ENCODE measurements around the gene METTL17.
"Not testable (repeated sequence)": the region's sequence is repeated elsewhere in the genome, so short reads cannot be mapped to it uniquely, and the experiment has no call there.

METTL17 gene

DNA sequence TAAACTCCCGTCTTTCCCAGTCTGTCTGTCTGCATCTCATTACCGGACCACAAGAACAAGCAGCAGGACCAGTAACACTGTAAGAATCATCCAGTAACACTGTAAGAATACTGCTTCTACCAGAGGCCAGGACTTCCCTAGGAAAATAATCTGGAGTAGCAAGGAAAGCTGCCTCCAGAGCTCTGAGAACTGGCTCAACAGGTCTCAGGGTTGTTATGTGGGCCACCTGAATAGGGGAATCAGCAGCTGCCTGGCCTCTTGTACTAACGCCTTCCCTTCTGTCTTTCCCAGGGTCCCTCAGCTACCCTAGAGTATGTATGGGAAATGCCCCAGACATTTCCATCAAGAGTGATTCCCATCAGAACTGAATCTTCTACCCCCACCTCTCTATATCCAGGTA lies 8.4 kb downstream of the METTL17 start:
- H3K27ac ChIP-seq (ENCODE audit: low read depth, low read length): no peak overlapping the region
- no peak overlapping the region for H3K4me3 ChIP-seq (ENCODE audit: low read depth in 1 of 2, low read length in 2 of 2)
- H3K36me3 ChIP-seq (ENCODE audit: insufficient read depth, low read length): peaks cover 41% of the 10 kb centered on the region
- peaks cover 4% of the 10 kb centered on the region for H3K4me1 ChIP-seq (ENCODE audit: insufficient read depth, low read length)
- no peaks in the 10 kb centered on the region for H3K27me3 ChIP-seq (ENCODE audit: control insufficient read depth in 1 of 2, insufficient read depth in 2 of 2, low read length in 2 of 2)
- no peak overlapping the region for H3K9ac ChIP-seq (ENCODE audit: low read length)
- no peaks in the 10 kb centered on the region for H3K9me3 ChIP-seq (ENCODE audit: low read length)

DNA sequence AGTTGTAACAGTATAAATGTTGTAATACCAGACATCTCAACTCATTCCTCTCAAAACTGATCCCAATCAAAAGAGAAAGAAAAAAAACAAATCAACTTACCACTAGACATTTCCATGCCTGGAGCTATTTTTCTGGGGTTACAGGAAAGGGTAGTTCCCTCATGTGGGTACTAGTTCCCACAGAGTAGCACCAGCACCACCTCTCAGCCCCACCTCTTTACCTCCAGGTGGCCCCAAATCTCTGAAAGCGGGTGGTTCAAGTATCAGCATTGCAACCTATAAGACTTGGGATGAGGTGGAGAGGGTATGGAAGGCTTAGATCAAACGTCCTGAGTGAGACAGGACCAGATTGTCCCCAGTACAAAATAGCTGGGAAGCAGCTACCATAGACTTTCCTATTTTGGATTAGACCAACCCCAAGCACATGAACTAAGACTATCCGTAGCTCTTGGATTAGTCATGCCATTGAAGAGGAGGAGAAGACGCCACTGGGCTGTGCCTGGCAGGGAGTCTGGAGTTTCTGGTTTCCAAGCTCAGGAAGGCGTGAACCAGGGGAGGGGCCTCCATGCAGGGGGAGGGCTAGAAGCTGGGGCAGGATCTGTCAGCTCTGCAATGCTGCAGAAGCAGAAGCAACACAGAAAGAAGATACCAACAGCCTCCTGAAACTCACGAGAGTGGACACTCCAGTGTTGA lies 9.0 kb downstream of the METTL17 start, which contains the start of gene SLC39A2:
SLC39A2 (plus strand) TSS at position 620 of the 693 bp plus-strand sequence. CDS start 154 bp downstream, outside the sequence.
- H3K4me1 ChIP-seq (ENCODE audit: insufficient read depth, low read length): peaks cover 4% of the 10 kb centered on the region
- H3K9me3 ChIP-seq (ENCODE audit: low read length): no peaks in the 10 kb centered on the region
- no peak within 1 kb of the TSS for H3K4me3 ChIP-seq (ENCODE audit: low read depth in 1 of 2, low read length in 2 of 2)
- no peaks in the 10 kb centered on the region for H3K27me3 ChIP-seq (ENCODE audit: control insufficient read depth in 1 of 2, insufficient read depth in 2 of 2, low read length in 2 of 2)
- H3K36me3 ChIP-seq (ENCODE audit: insufficient read depth, low read length): peaks cover 36% of the 10 kb centered on the region
- no peak within 1 kb of the TSS for H3K9ac ChIP-seq (ENCODE audit: low read length)
- no peak within 1 kb of the TSS for H3K27ac ChIP-seq (ENCODE audit: low read depth, low read length)

DNA sequence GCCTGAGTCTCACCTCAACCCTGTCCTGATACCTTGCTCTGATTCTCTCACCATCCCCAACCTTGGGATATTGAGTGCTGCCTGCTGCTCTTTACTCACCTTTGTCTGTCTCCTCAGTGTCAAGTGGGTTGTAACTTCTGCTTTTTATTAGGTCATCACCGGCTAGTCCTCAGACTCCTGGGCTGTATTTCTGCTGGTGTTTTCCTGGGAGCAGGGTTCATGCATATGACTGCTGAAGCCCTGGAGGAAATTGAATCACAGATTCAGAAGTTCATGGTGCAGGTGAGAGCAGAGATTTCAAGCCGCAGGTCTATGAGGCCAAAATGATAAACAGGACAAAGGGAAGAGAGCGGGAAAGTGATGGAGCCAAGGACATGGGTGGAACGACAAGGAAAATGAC lies 9.8 kb downstream of the METTL17 start:
- Histone ChIP-seq H3K9me3 (ENCODE audit: low read length) (no peaks in the 10 kb centered on the region), H3K9ac (ENCODE audit: low read length) (no peak overlapping the region), H3K4me3 (ENCODE audit: low read depth in 1 of 2, low read length in 2 of 2) (no peak overlapping the region), H3K36me3 (ENCODE audit: insufficient read depth, low read length) (peaks cover 29% of the 10 kb centered on the region), H3K27me3 (ENCODE audit: control insufficient read depth in 1 of 2, insufficient read depth in 2 of 2, low read length in 2 of 2) (no peaks in the 10 kb centered on the region), H3K27ac (ENCODE audit: low read depth, low read length) (no peak overlapping the region), H3K4me1 (ENCODE audit: insufficient read depth, low read length) (peaks cover 4% of the 10 kb centered on the region)

DNA sequence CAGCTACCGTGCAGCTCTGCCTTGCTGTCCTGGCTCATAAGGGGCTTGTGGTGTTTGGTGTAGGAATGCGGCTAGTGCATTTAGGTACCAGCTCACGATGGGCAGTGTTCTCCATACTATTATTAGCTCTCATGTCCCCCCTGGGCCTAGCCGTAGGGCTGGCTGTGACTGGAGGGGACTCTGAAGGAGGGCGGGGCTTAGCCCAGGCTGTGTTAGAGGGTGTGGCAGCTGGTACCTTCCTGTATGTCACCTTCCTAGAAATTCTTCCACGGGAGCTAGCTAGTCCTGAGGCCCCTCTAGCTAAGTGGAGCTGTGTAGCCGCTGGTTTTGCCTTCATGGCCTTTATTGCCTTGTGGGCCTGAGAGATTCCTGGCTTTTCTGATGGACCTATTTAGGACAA lies 11.4 kb downstream of the METTL17 start:
- Histone ChIP-seq H3K9me3 (ENCODE audit: low read length) (no peaks in the 10 kb centered on the region), H3K4me1 (ENCODE audit: insufficient read depth, low read length) (peaks cover 4% of the 10 kb centered on the region), H3K36me3 (ENCODE audit: insufficient read depth, low read length) (peaks cover 13% of the 10 kb centered on the region), H3K4me3 (ENCODE audit: low read depth in 1 of 2, low read length in 2 of 2) (no peak overlapping the region), H3K27me3 (ENCODE audit: control insufficient read depth in 1 of 2, insufficient read depth in 2 of 2, low read length in 2 of 2) (no peaks in the 10 kb centered on the region), H3K9ac (ENCODE audit: low read length) (no peak overlapping the region), H3K27ac (ENCODE audit: low read depth, low read length) (no peak overlapping the region)

DNA sequence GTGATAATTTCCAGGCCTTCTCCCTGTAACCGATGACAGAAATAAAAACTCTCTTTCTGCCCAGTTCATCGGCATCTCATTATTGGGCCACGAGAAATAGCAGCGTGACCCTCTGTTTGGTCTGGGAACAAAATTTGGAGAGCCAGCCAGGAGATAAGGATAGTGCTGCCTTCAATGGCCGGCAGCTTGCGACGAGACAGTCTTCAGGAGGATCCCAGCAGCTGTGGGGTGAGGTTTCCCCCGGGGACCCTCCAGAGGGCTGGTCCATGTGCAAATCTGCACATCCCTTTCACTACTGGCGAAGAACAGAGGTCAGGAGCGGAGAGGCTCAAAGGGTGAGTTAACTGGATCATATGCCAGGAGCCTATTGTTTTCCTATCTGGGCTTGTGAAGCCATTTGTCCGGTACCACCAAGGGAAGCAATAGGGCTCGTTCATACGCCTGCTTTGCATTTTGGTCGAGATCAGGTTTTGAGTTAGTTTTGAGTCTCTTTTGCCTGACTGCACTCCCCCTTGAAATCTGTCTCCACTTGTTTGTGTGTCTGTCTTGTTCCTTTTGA lies 14.1 kb downstream of the METTL17 start:
- Histone ChIP-seq H3K36me3 (ENCODE audit: insufficient read depth, low read length) (no peaks in the 10 kb centered on the region), H3K4me1 (ENCODE audit: insufficient read depth, low read length) (peaks cover 2% of the 10 kb centered on the region), H3K27ac (ENCODE audit: low read depth, low read length) (no peak overlapping the region), H3K4me3 (ENCODE audit: low read depth in 1 of 2, low read length in 2 of 2) (no peak overlapping the region), H3K9ac (ENCODE audit: low read length) (no peak overlapping the region), H3K9me3 (ENCODE audit: low read length) (no peaks in the 10 kb centered on the region), H3K27me3 (ENCODE audit: control insufficient read depth in 1 of 2, insufficient read depth in 2 of 2, low read length in 2 of 2) (no peaks in the 10 kb centered on the region)

DNA sequence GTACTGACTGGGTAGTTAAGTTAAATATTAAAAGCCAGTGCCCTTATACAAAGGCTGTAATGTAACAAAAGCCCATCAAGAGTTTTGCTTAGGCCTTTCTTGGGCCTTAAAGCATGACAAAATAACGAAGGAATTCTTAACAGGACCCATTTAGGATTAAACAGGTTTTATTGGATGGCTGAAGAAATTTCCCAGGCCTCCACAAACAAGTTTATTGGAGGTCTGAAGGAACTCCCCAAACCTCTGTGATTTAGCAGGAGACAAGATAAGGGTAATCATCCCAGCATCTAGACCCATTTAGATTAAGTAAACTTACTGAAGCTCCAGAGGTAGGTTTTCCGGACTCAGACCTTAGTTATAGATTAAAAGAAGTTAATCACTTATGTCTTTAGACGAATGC lies 19.9 kb downstream of the METTL17 start:
- not testable (repeated sequence) for H3K9ac ChIP-seq (ENCODE audit: low read length); H3K4me1 ChIP-seq (ENCODE audit: insufficient read depth, low read length); H3K36me3 ChIP-seq (ENCODE audit: insufficient read depth, low read length); H3K27me3 ChIP-seq (ENCODE audit: control insufficient read depth in 1 of 2, insufficient read depth in 2 of 2, low read length in 2 of 2); H3K27ac ChIP-seq (ENCODE audit: low read depth, low read length); H3K9me3 ChIP-seq (ENCODE audit: low read length); H3K4me3 ChIP-seq (ENCODE audit: low read depth in 1 of 2, low read length in 2 of 2)

DNA sequence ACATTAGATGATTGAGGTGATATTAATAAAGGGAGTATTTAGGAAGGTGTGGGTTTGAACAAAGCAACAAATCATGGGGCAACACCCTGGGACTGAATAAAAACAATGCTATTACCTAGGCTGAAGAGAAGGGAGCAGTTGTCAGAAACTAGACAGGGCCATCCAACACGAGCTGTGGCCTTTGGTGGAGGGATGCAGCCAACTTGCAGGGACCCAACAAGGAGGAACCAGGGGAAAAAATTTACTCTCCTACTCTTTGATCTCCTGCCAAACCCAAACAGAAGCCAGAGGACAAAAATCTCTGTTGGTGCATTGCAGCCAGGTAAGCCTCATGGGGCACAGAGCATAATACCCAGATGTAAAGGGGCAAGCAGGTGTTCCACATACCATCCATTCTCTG lies 21.4 kb downstream of the METTL17 start:
- no peaks in the 10 kb centered on the region for H3K36me3 ChIP-seq (ENCODE audit: insufficient read depth, low read length)
- H3K27me3 ChIP-seq (ENCODE audit: control insufficient read depth in 1 of 2, insufficient read depth in 2 of 2, low read length in 2 of 2): no peaks in the 10 kb centered on the region
- H3K4me3 ChIP-seq (ENCODE audit: low read depth in 1 of 2, low read length in 2 of 2): no peak overlapping the region
- H3K9ac ChIP-seq (ENCODE audit: low read length): no peak overlapping the region
- no peaks in the 10 kb centered on the region for H3K9me3 ChIP-seq (ENCODE audit: low read length)
- H3K4me1 ChIP-seq (ENCODE audit: insufficient read depth, low read length): peaks cover 4% of the 10 kb centered on the region
- no peak overlapping the region for H3K27ac ChIP-seq (ENCODE audit: low read depth, low read length)

DNA sequence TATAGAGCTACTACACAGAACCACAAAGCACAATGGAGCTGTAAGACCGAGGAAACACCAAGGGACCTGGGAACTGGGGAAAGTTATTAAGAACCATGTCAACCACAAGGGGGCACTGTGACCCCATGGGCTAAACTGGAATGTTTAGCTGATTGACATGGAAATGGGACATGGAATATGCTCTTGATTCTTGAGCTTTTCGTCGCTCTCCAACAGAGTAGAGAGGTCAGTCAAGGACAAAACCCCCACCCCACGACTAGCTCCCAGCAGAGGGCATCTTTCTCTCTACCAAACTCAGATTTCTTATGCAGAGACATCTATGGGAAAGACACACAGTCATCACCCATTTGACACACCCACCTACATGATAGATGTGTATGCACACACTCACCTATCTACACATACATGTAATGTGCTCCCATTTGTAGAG lies 25.0 kb downstream of the METTL17 start:
- Histone ChIP-seq H3K4me1 (ENCODE audit: insufficient read depth, low read length) (peaks cover 4% of the 10 kb centered on the region), H3K27ac (ENCODE audit: low read depth, low read length) (no peak overlapping the region), H3K9me3 (ENCODE audit: low read length) (no peaks in the 10 kb centered on the region), H3K9ac (ENCODE audit: low read length) (no peak overlapping the region), H3K36me3 (ENCODE audit: insufficient read depth, low read length) (peaks cover 23% of the 10 kb centered on the region), H3K4me3 (ENCODE audit: low read depth in 1 of 2, low read length in 2 of 2) (no peak overlapping the region), H3K27me3 (ENCODE audit: control insufficient read depth in 1 of 2, insufficient read depth in 2 of 2, low read length in 2 of 2) (no peaks in the 10 kb centered on the region)

DNA sequence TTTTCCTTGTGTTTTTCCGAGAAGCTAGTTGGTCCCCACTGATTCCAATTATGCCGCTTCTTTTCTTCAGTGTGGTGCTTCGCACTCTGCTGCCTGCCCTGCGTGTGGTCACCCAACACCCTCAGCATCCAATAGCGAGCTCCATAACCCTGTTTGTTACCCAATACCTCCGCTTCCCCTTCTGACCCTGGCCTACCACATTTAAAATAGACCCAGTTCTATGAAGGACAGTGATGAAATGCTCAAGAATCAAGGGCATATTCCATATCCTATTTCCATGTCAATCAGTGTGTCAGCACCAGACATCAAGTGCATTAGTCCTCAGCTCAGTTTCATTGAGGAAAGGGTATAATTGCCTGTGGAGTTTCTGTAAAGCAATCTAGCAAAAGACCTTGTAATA lies 25.5 kb downstream of the METTL17 start:
- Histone ChIP-seq H3K9ac (ENCODE audit: low read length) (no peak overlapping the region), H3K4me3 (ENCODE audit: low read depth in 1 of 2, low read length in 2 of 2) (no peak overlapping the region), H3K27ac (ENCODE audit: low read depth, low read length) (no peak overlapping the region), H3K36me3 (ENCODE audit: insufficient read depth, low read length) (peaks cover 25% of the 10 kb centered on the region), H3K4me1 (ENCODE audit: insufficient read depth, low read length) (peaks cover 4% of the 10 kb centered on the region), H3K27me3 (ENCODE audit: control insufficient read depth in 1 of 2, insufficient read depth in 2 of 2, low read length in 2 of 2) (no peaks in the 10 kb centered on the region), H3K9me3 (ENCODE audit: low read length) (no peaks in the 10 kb centered on the region)

DNA sequence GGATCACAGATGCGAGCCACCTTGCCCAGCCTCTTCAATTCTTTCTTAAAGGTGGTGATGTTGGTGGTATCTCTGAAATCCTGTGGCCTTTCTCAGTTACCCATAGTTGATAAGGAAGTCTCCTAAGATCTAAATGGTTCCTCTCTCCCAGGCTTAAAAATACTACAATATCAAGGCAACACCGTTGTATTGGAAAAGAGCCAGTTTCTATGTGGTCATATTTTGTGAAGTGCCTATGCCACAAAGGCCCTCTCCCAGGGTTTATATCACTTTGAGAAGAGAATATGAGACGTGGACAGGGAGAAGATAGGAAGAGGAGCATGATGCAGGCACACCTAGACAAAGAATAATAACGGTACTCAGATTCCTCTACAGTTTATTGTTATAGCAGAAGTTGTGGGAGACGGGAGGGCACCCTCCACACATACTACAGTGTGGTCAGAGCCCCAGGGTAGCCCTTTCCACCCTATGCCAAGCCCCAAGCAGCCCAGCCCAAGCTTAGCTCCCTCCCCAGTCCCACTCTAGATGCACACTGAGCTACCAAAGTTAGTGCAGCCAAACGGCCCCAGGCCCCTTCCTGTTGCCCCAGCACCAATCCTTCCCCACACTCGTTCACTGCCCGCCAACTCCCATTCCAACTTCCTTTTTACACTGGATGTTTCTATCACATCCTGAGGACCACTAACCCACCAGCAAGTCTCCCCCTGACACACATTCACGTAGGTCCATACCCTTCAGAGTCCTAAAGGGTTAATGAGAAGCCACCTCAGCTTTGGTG lies 26.8 kb downstream of the METTL17 start:
- H3K4me1 ChIP-seq (ENCODE audit: insufficient read depth, low read length): peaks cover 4% of the 10 kb centered on the region
- no peak overlapping the region for H3K27ac ChIP-seq (ENCODE audit: low read depth, low read length)
- H3K4me3 ChIP-seq (ENCODE audit: low read depth in 1 of 2, low read length in 2 of 2): no peak overlapping the region
- no peaks in the 10 kb centered on the region for H3K27me3 ChIP-seq (ENCODE audit: control insufficient read depth in 1 of 2, insufficient read depth in 2 of 2, low read length in 2 of 2)
- H3K9me3 ChIP-seq (ENCODE audit: low read length): no peaks in the 10 kb centered on the region
- H3K36me3 ChIP-seq (ENCODE audit: insufficient read depth, low read length): peaks cover 38% of the 10 kb centered on the region
- no peak overlapping the region for H3K9ac ChIP-seq (ENCODE audit: low read length)

DNA sequence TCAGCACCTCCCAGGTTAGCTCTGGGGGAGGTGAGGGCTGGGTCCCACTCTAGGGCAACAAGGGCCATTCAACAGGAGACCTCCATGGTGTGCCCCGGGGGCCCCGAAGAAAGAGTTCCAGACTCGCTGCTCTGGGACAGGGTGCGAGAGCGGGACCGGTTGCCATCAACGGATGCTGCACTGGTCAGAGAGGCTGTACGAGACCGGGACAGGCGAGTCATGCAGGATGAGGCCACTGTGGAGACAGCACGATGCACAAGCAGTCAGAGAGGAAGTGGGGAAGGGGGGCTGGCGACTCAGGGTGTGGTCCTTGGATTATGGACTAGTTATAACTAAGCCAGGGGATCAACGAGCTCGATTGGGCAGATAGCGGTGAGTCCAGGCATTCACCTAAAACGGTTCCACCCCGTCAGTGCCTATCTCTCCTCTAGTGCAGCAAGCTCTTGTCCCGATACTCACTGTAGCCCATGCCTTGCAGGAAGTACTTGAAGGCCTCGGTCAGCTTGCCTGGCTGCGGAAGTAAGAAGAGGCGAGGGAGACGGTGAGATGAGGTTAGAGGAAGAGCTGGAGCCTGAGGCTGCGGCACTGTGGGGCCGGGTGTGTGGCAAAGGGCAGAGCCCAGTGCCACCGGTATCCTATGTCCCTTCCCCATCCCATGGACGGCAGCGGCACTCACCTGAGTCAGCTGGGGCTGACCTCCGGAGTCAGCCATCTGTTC lies 27.9 kb downstream of the METTL17 start:
- no peak overlapping the region for H3K27ac ChIP-seq (ENCODE audit: low read depth, low read length)
- peaks cover 45% of the 10 kb centered on the region for H3K36me3 ChIP-seq (ENCODE audit: insufficient read depth, low read length)
- H3K27me3 ChIP-seq (ENCODE audit: control insufficient read depth in 1 of 2, insufficient read depth in 2 of 2, low read length in 2 of 2): no peaks in the 10 kb centered on the region
- H3K9ac ChIP-seq (ENCODE audit: low read length): no peak overlapping the region
- no peaks in the 10 kb centered on the region for H3K9me3 ChIP-seq (ENCODE audit: low read length)
- H3K4me1 ChIP-seq (ENCODE audit: insufficient read depth, low read length): peaks cover 6% of the 10 kb centered on the region
- H3K4me3 ChIP-seq (ENCODE audit: low read depth in 1 of 2, low read length in 2 of 2): no peak overlapping the region
